Measurements from ENCODE around the gene ALDH1B1.

The ALDH1B1 gene

GRCh38 chr9:38418366-38418765 lies 25.9 kb downstream of the ALDH1B1 start:
- H3K9me3 ChIP-seq (ENCODE audit: low read length), result no peaks in the 10 kb centered on the region
- H2AFZ ChIP-seq (ENCODE audit: low read depth, low read length), result no peak overlapping the region
- no peak overlapping the region for H3K4me3 ChIP-seq (ENCODE audit: low read length)
- peaks cover 68% of the 10 kb centered on the region for H3K4me1 ChIP-seq (ENCODE audit: insufficient read depth, low read length)
- peaks cover 22% of the 10 kb centered on the region for H3K36me3 ChIP-seq (ENCODE audit: insufficient read depth, low read length)
- no peaks in the 10 kb centered on the region for H3K27me3 ChIP-seq (ENCODE audit: insufficient read depth, low read length)

GRCh38 chr9:38419181-38419580 lies 26.7 kb downstream of the ALDH1B1 start:
- Histone ChIP-seq H3K36me3 (ENCODE audit: insufficient read depth, low read length) (peaks cover 19% of the 10 kb centered on the region), H3K4me1 (ENCODE audit: insufficient read depth, low read length) (peaks cover 69% of the 10 kb centered on the region), H2AFZ (ENCODE audit: low read depth, low read length) (no peak overlapping the region), H3K27me3 (ENCODE audit: insufficient read depth, low read length) (no peaks in the 10 kb centered on the region), H3K9me3 (ENCODE audit: low read length) (no peaks in the 10 kb centered on the region), H3K4me3 (ENCODE audit: low read length) (no peak overlapping the region)

GRCh38 chr9:38421498-38422211 lies 29.2 kb downstream of the ALDH1B1 start:
- Histone ChIP-seq H3K4me1 (ENCODE audit: insufficient read depth, low read length) (peaks cover 59% of the 10 kb centered on the region), H3K27me3 (ENCODE audit: insufficient read depth, low read length) (no peaks in the 10 kb centered on the region), H3K9me3 (ENCODE audit: low read length) (no peaks in the 10 kb centered on the region), H3K4me3 (ENCODE audit: low read length) (peak overlapping the region; percentile 69), H3K36me3 (ENCODE audit: insufficient read depth, low read length) (peaks cover 10% of the 10 kb centered on the region), H2AFZ (ENCODE audit: low read depth, low read length) (no peak overlapping the region)

- H3K9me3 ChIP-seq (ENCODE audit: low read length), result no peaks in the 10 kb centered on the region
- no peaks in the 10 kb centered on the region for H3K27me3 ChIP-seq (ENCODE audit: insufficient read depth, low read length)
- peaks cover 59% of the 10 kb centered on the region for H3K4me1 ChIP-seq (ENCODE audit: insufficient read depth, low read length)
- peaks cover 9% of the 10 kb centered on the region for H3K36me3 ChIP-seq (ENCODE audit: insufficient read depth, low read length)
- H3K4me3 ChIP-seq (ENCODE audit: low read length), result peak overlapping the region; percentile 69
- H2AFZ ChIP-seq (ENCODE audit: low read depth, low read length), result no peak overlapping the region
Observed at GRCh38 chr9:38422555-38423260, 30.2 kb downstream of the ALDH1B1 start.

GRCh38 chr9:38423273-38423972 lies 30.9 kb downstream of the ALDH1B1 start:
- Histone ChIP-seq H3K36me3 (ENCODE audit: insufficient read depth, low read length) (peaks cover 1% of the 10 kb centered on the region), H3K4me1 (ENCODE audit: insufficient read depth, low read length) (peaks cover 54% of the 10 kb centered on the region), H3K4me3 (ENCODE audit: low read length) (peak overlapping the region; percentile 69), H3K9me3 (ENCODE audit: low read length) (no peaks in the 10 kb centered on the region), H3K27me3 (ENCODE audit: insufficient read depth, low read length) (no peaks in the 10 kb centered on the region), H2AFZ (ENCODE audit: low read depth, low read length) (peak overlapping the region; percentile 62)

- H3K36me3 ChIP-seq (ENCODE audit: insufficient read depth, low read length), result no peaks in the 10 kb centered on the region
- H3K9me3 ChIP-seq (ENCODE audit: low read length), result no peaks in the 10 kb centered on the region
- peak within 1 kb of the TSS; percentile 62 for H2AFZ ChIP-seq (ENCODE audit: low read depth, low read length)
- peak within 1 kb of the TSS; percentile 69 for H3K4me3 ChIP-seq (ENCODE audit: low read length)
- no peaks in the 10 kb centered on the region for H3K27me3 ChIP-seq (ENCODE audit: insufficient read depth, low read length)
- peaks cover 46% of the 10 kb centered on the region for H3K4me1 ChIP-seq (ENCODE audit: insufficient read depth, low read length)
Observed at GRCh38 chr9:38423973-38424843, 31.7 kb downstream of the ALDH1B1 start, which contains the start of gene IGFBPL1. Gene IGFBPL1 (minus strand): TSS chr9:38424454. CDS start chr9:38424424, 30 bp downstream.

GRCh38 chr9:38424918-38425317 lies 32.4 kb downstream of the ALDH1B1 start:
- Histone ChIP-seq H3K4me3 (ENCODE audit: low read length) (peak overlapping the region; percentile 69), H3K36me3 (ENCODE audit: insufficient read depth, low read length) (no peaks in the 10 kb centered on the region), H2AFZ (ENCODE audit: low read depth, low read length) (no peak overlapping the region), H3K9me3 (ENCODE audit: low read length) (no peaks in the 10 kb centered on the region), H3K4me1 (ENCODE audit: insufficient read depth, low read length) (peaks cover 40% of the 10 kb centered on the region), H3K27me3 (ENCODE audit: insufficient read depth, low read length) (no peaks in the 10 kb centered on the region)

GRCh38 chr9:38428062-38428461 lies 35.6 kb downstream of the ALDH1B1 start:
- Histone ChIP-seq H3K9me3 (ENCODE audit: low read length) (no peaks in the 10 kb centered on the region), H3K27me3 (ENCODE audit: insufficient read depth, low read length) (no peaks in the 10 kb centered on the region)

GRCh38 chr9:38431116-38431515 lies 38.6 kb downstream of the ALDH1B1 start:
- peaks cover 6% of the 10 kb centered on the region for H3K4me1 ChIP-seq (ENCODE audit: insufficient read depth, low read length)
- H3K9me3 ChIP-seq (ENCODE audit: low read length), result no peaks in the 10 kb centered on the region
- H2AFZ ChIP-seq (ENCODE audit: low read depth, low read length), result no peak overlapping the region
- no peaks in the 10 kb centered on the region for H3K27me3 ChIP-seq (ENCODE audit: insufficient read depth, low read length)
- no peaks in the 10 kb centered on the region for H3K36me3 ChIP-seq (ENCODE audit: insufficient read depth, low read length)
- H3K4me3 ChIP-seq (ENCODE audit: low read length), result no peak overlapping the region

More at GRCh38 chr9:38428062-38428461, 35.6 kb downstream of the ALDH1B1 start:
- Histone ChIP-seq H3K4me1 (ENCODE audit: insufficient read depth, low read length) (peaks cover 14% of the 10 kb centered on the region), H3K4me3 (ENCODE audit: low read length) (no peak overlapping the region), H2AFZ (ENCODE audit: low read depth, low read length) (no peak overlapping the region), H3K36me3 (ENCODE audit: insufficient read depth, low read length) (no peaks in the 10 kb centered on the region)

- Histone ChIP-seq H3K9me3 (ENCODE audit: low read length) (no peaks in the 10 kb centered on the region), H2AFZ (ENCODE audit: low read depth, low read length) (no peak overlapping the region), H3K36me3 (ENCODE audit: insufficient read depth, low read length) (no peaks in the 10 kb centered on the region), H3K4me1 (ENCODE audit: insufficient read depth, low read length) (peaks cover 6% of the 10 kb centered on the region), H3K27me3 (ENCODE audit: insufficient read depth, low read length) (no peaks in the 10 kb centered on the region), H3K4me3 (ENCODE audit: low read length) (no peak overlapping the region)
Observed at GRCh38 chr9:38432922-38433510, 40.5 kb downstream of the ALDH1B1 start.

GRCh38 chr9:38434365-38434764 lies 41.9 kb downstream of the ALDH1B1 start:
- Histone ChIP-seq H3K4me3 (ENCODE audit: low read length) (no peak overlapping the region), H2AFZ (ENCODE audit: low read depth, low read length) (no peak overlapping the region), H3K9me3 (ENCODE audit: low read length) (no peaks in the 10 kb centered on the region), H3K36me3 (ENCODE audit: insufficient read depth, low read length) (no peaks in the 10 kb centered on the region), H3K4me1 (ENCODE audit: insufficient read depth, low read length) (peaks cover 6% of the 10 kb centered on the region), H3K27me3 (ENCODE audit: insufficient read depth, low read length) (no peaks in the 10 kb centered on the region)

- Histone ChIP-seq H3K9me3 (ENCODE audit: low read length) (no peaks in the 10 kb centered on the region), H3K36me3 (ENCODE audit: insufficient read depth, low read length) (no peaks in the 10 kb centered on the region), H3K27me3 (ENCODE audit: insufficient read depth, low read length) (no peaks in the 10 kb centered on the region), H3K4me3 (ENCODE audit: low read length) (no peak overlapping the region), H2AFZ (ENCODE audit: low read depth, low read length) (no peak overlapping the region), H3K4me1 (ENCODE audit: insufficient read depth, low read length) (peaks cover 6% of the 10 kb centered on the region)
Observed at GRCh38 chr9:38434853-38435252, 42.4 kb downstream of the ALDH1B1 start.

Data from neuron (in vitro differentiated cells).